ENCODE data around the gene GPATCH1. TPM values are rescaled to one million over a fixed set of nuclear protein-coding genes. Genes with fewer than 3 reads are reported as not detected.
A peak's percentile ranks its signal among the peaks of the same experiment; 100 is the strongest.

The GPATCH1 gene
- total and polyA plus RNA-seq, 2 of the 13 experiments (the other 11 are each of a cell fraction or from before 2014, with no cell fraction given), result 6.8 to 6.9 TPM

- TF ChIP-seq ATF6 (CRISPR knock-in tag; conservative IDR thresholded peaks at IDR 0.05) (no peak), ZBTB20 (CRISPR knock-in tag; IDR thresholded peaks at IDR 0.05; ENCODE audit: borderline replicate concordance, low read depth) (peak; percentile 41; the same call in 1 of the 2 replicates), MXD4 (CRISPR knock-in tag; IDR thresholded peaks at IDR 0.05) (peak; percentile 61; the same call in 1 of the 2 replicates), UBTF (CRISPR knock-in tag; IDR thresholded peaks at IDR 0.05) (peak; percentile 89), CTCF (CRISPR knock-in tag; IDR thresholded peaks at IDR 0.05) (no peak; the same call in 1 of the 2 replicates), KDM5A (IDR thresholded peaks at IDR 0.05; ENCODE audit: borderline replicate concordance, low read length) (peak; percentile 96), ZBTB4 (CRISPR knock-in tag; IDR thresholded peaks at IDR 0.05; ENCODE audit: borderline replicate concordance) (0 out of 2 replicates have a peak, but pooled peaks have one; percentile 15), ZNF224 (CRISPR knock-in tag; IDR thresholded peaks at IDR 0.05) (0 out of 2 replicates have a peak, but pooled peaks have one; percentile 53), ZFYVE20 (CRISPR knock-in tag; IDR thresholded peaks at IDR 0.05; ENCODE audit: borderline replicate concordance, low read depth) (no peak), BHLHE40 (IDR thresholded peaks at IDR 0.05; ENCODE audit: low read length) (no peak)
These were observed at the start of gene GPATCH1 (continued) for GRCh38 chr19:33080761-33081681.
